ENCODE data around the gene SOX1. TPM values are rescaled to one million over a fixed set of nuclear protein-coding genes. Genes with fewer than 3 reads are reported as not detected.

The SOX1 gene
- total and polyA plus RNA-seq, 2 donors (not counting 1 experiment from before 2014, with no cell fraction given): not detected

DNA sequence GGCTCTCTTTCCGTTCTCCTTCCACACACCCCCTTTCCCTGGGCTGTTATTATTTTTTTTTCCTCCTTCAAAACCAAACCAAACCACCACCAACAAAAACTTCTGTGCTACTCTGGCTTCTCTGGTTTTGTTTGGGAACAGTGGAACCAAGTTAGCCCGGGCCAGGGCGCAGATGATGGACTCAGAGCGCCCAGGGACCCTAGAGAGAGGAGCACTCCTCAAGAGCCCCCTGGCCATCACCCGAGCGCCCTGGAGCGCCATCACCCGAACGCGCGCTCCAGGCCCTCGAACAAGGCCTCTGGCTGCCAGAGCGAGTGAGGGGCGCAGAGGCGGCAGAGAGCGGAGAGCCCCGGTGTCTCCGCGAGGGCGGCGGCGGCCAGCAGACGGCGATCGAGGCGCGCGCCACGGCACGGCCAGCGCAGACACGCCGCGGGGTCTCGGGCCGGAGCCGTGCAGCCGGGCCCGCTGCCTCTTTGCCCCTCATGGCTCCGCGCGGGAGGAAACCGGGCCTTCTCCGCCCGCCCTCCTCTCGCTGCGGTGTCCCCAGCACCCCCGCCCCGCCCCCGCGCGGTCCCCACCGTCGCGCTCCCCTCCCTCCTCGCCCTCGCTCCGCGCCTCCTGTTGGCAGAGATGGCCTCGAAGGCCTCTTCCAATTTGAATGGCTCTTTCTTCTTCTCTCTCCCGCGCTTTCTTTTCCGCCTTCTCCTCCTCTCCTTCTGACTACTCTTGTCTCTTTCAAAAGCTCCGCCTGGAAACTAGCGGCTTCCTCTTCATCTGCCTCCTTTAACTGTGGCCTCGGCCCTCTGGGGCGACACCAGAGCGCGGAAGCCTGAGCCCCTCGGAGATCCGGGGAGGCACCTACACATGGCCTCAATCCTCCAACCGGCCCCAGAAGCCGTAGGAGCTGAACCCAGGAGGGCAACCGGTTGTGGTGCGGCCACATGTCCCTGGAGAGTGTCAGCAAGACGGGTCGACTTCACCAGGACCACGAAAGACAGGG, 4.1 kb upstream of the SOX1 start:
- no peaks in the 10 kb centered on the region for H3K9me3 Mint-ChIP-seq (ENCODE audit: insufficient read depth)
- Histone ChIP-seq H3K27me3 (replicated peaks in 1 of 4; ENCODE audit: control extremely low read depth in 1 of 4, control insufficient read depth in 3 of 4, insufficient read depth in 4 of 4, low read length in 3 of 4) (peaks cover 2 to 80% (median 50%) of the 10 kb centered on the region in 4 experiments), H2AFZ (ENCODE audit: insufficient read depth, low read depth, low read length, poor library complexity, severe bottlenecking) (no peak overlapping the region), H3K4me1 (ENCODE audit: control insufficient read depth in 2 of 2, insufficient read depth in 2 of 2, low read length in 2 of 2) (peaks cover 6 to 15% of the 10 kb centered on the region in 2 donors), H3K4me3 (ENCODE audit: control extremely low read depth in 1 of 5, extremely low read depth in 1 of 5, insufficient read depth in 1 of 5, low read depth in 2 of 5, low read length in 4 of 5) (no peak overlapping the region), H3K4me2 (replicated peaks; ENCODE audit: low read depth, low read length, poor library complexity, severe bottlenecking) (no peak overlapping the region), H3K36me3 (replicated peaks in 1 of 2; ENCODE audit: control extremely low read depth in 1 of 2, control insufficient read depth in 1 of 2, extremely low read depth in 1 of 2, insufficient read depth in 2 of 2, low read length in 1 of 2) (no peaks in the 10 kb centered on the region), H3K9me3 (ENCODE audit: control extremely low read depth in 1 of 3, control insufficient read depth in 2 of 3, insufficient read depth in 1 of 3, low read length in 2 of 3) (peaks cover 0 to 55% (median 0%) of the 10 kb centered on the region in 3 donors), H3K79me2 (ENCODE audit: control insufficient read depth, insufficient read depth, low read length) (no peaks in the 10 kb centered on the region), H3K9ac (ENCODE audit: low read length) (no peak overlapping the region), H4K20me1 (ENCODE audit: control insufficient read depth, insufficient read depth, low read length, poor library complexity, severe bottlenecking) (no peaks in the 10 kb centered on the region), H3K27ac (ENCODE audit: low read length in 2 of 2) (no peak overlapping the region)
- ATAC-seq (ENCODE audit: low read depth): no peak
- no peak for TF ChIP-seq EZH2 (IDR thresholded peaks at IDR 0.05; ENCODE audit: borderline replicate concordance, insufficient read depth, low read depth, low read length, poor library complexity, severe bottlenecking)
- TF ChIP-seq CTCF (IDR thresholded peaks at IDR 0.05): no peak
- H3K4me3 Mint-ChIP-seq: no peak overlapping the region
- WGBS (ENCODE audit: insufficient coverage): 10% methylated on average over 66 of the region's 78 CpGs
- peaks cover 57% of the 10 kb centered on the region for H3K27me3 Mint-ChIP-seq
- DNase-seq: no peak
- ChIA-PET POLR2A (no interaction called here), CTCF (interaction anchor here (1.0 kb wide), 1 partner anchor 14 kb away, joined by 3 read pairs; no protein-coding TSS in a partner anchor)
- intact Hi-C loops (cut with micrococcal nuclease): no loop called here
- H3K4me1 Mint-ChIP-seq: peaks cover 8% of the 10 kb centered on the region
- no peak overlapping the region for H3K27ac Mint-ChIP-seq

GRCh38 chr13:112063807-112064206, 3.1 kb upstream of the SOX1 start:
- POLR2A ChIA-PET: no interaction called here
- ATAC-seq (ENCODE audit: low read depth) (no peak), DNase-seq (no peak)
- peaks cover 54% of the 10 kb centered on the region for H3K27me3 Mint-ChIP-seq
- peaks cover 8% of the 10 kb centered on the region for H3K4me1 Mint-ChIP-seq
- H3K4me2 ChIP-seq (replicated peaks; ENCODE audit: low read depth, low read length, poor library complexity, severe bottlenecking): no peak overlapping the region
- no peaks in the 10 kb centered on the region for H3K79me2 ChIP-seq (ENCODE audit: control insufficient read depth, insufficient read depth, low read length)
- no peak overlapping the region for H3K4me3 ChIP-seq (ENCODE audit: control extremely low read depth in 1 of 5, extremely low read depth in 1 of 5, insufficient read depth in 1 of 5, low read depth in 2 of 5, low read length in 4 of 5)
- no peaks in the 10 kb centered on the region for H3K9me3 Mint-ChIP-seq (ENCODE audit: insufficient read depth)
- 14% methylated on average over 1 of the region's 2 CpGs for whole genome bisulfite sequencing (ENCODE audit: insufficient coverage)
- H3K4me3 Mint-ChIP-seq: no peak overlapping the region
- H3K27ac ChIP-seq (ENCODE audit: low read length in 2 of 2): no peak overlapping the region
- no peak overlapping the region for H2AFZ ChIP-seq (ENCODE audit: insufficient read depth, low read depth, low read length, poor library complexity, severe bottlenecking)
- no peak for TF ChIP-seq EZH2 (IDR thresholded peaks at IDR 0.05; ENCODE audit: borderline replicate concordance, insufficient read depth, low read depth, low read length, poor library complexity, severe bottlenecking)
- TF ChIP-seq CTCF (IDR thresholded peaks at IDR 0.05): no peak
- peaks cover 0 to 47% (median 0%) of the 10 kb centered on the region in 3 donors for H3K9me3 ChIP-seq (ENCODE audit: control extremely low read depth in 1 of 3, control insufficient read depth in 2 of 3, insufficient read depth in 1 of 3, low read length in 2 of 3)
- no peak overlapping the region for H3K9ac ChIP-seq (ENCODE audit: low read length)
- no peaks in the 10 kb centered on the region for H3K36me3 ChIP-seq (replicated peaks in 1 of 2; ENCODE audit: control extremely low read depth in 1 of 2, control insufficient read depth in 1 of 2, extremely low read depth in 1 of 2, insufficient read depth in 2 of 2, low read length in 1 of 2)
- intact Hi-C loops (cut with micrococcal nuclease): no loop called here
- H3K27ac Mint-ChIP-seq: no peak overlapping the region
- H3K27me3 ChIP-seq (replicated peaks in 1 of 4; ENCODE audit: control extremely low read depth in 1 of 4, control insufficient read depth in 3 of 4, insufficient read depth in 4 of 4, low read length in 3 of 4): peaks cover 2 to 72% (median 45%) of the 10 kb centered on the region in 4 experiments
- H3K4me1 ChIP-seq (ENCODE audit: control insufficient read depth in 2 of 2, insufficient read depth in 2 of 2, low read length in 2 of 2): peaks cover 6 to 15% of the 10 kb centered on the region in 2 donors
- H4K20me1 ChIP-seq (ENCODE audit: control insufficient read depth, insufficient read depth, low read length, poor library complexity, severe bottlenecking): no peaks in the 10 kb centered on the region
- CTCF ChIA-PET: no interaction called here

Measured in B cell (primary cell).